HepG2 (cell line): Measurements from ENCODE around the gene IFNL2. TPM values are rescaled to one million over a fixed set of nuclear protein-coding genes. Genes with fewer than 3 reads are reported as not detected.

Experiments
- ATAC-seq: fragments of 200-7000 bp; cut with Tn5 transposase; 3 replicates; pipeline ENCODE4 v1.9.1; 2020; ENCODE audit warnings: mild to moderate bottlenecking, moderate library complexity
- BruUV-seq: library from RNA; stranded (reverse); fragments of 400-500 nt; replicated peaks from 2 replicates; lab custom pipeline; 2021; lab: Mats Ljungman, UMichigan
- CTCF ChIA-PET: fragments of 300-600 bp; formaldehyde crosslinking; extraction: SDS; loops from one replicate; lab custom pipeline; 2021; ENCODE audit warnings: low total read pairs, inconsistent platforms, low intra/inter-chr PET ratio; lab: Yijun Ruan, JAX
- POLR2A ChIA-PET: fragments of 350-600 bp; sonication (Branson Sonifier 250); formaldehyde crosslinking; loops from one replicate; lab custom pipeline; 2020; ENCODE audit warnings: antibody characterized with exemption, inconsistent platforms; lab: Yijun Ruan, JAX
- DNase-seq: peaks from one replicate; pipeline ENCODE4 v3.0.0-alpha.2; 2015; ENCODE audit warnings: low spot score
- FAIRE-seq: peaks from 3 replicates; lab custom pipeline; 2011; peaks lifted over from hg19 to GRCh38; lab: Jason Lieb, UNC
- H2AFZ ChIP-seq: one replicate; pipeline ENCODE4 v1.6.1; 2011; ENCODE audit warnings: low read length, inconsistent platforms
- H3K27ac ChIP-seq: fragments of 300-600 bp; 3 replicates; pipeline ENCODE4 v1.8.0; 2011; ENCODE audit warnings: mixed run types, mild to moderate bottlenecking, mixed read lengths, low read length, inconsistent platforms; ENCODE audit not compliant: insufficient read depth; ENCODE audit errors: extremely low read length
- H3K27me3 ChIP-seq, 2 experiments: fragments of 200-600 bp in 1 of 2; 2 replicates in 1 of 2; 3 replicates in 1 of 2; pipeline versions ENCODE4 v1.6.0 to v1.8.0; 2011; ENCODE audit warnings: low read length in 2 of 2, mild to moderate bottlenecking in 2 of 2, moderate library complexity in 2 of 2, inconsistent platforms in 1 of 2; ENCODE audit not compliant: insufficient read depth in 2 of 2, control insufficient read depth in 1 of 2
- H3K36me3 ChIP-seq, 2 experiments: fragments of 200-600 bp in 1 of 2; replicated peaks in 1 of 2; 2 replicates in 1 of 2; 3 replicates in 1 of 2; pipeline versions ENCODE4 v1.5.1 to v1.8.0; 2011; ENCODE audit warnings: low read length in 2 of 2, inconsistent platforms in 1 of 2; ENCODE audit not compliant: insufficient read depth in 2 of 2, control insufficient read depth in 1 of 2
- H3K4me1 ChIP-seq: 2 replicates; pipeline ENCODE4 v1.5.1; 2012; ENCODE audit warnings: low read length, inconsistent platforms; ENCODE audit not compliant: insufficient read depth
- H3K4me2 ChIP-seq: 2 replicates; pipeline ENCODE4 v1.6.0; 2011; ENCODE audit warnings: low read depth, low read length, inconsistent platforms
- H3K4me3 ChIP-seq, 3 experiments: fragments of 200-600 bp in 1 of 3; sonication (generic), shearing (Covaris generic) in 1 of 3; replicated peaks in 1 of 3; 2 replicates each; pipeline ENCODE4 v1.5.1; 2011 to 2016; ENCODE audit warnings: low read length in 3 of 3, inconsistent platforms in 2 of 3, low read depth in 2 of 3, mild to moderate bottlenecking in 2 of 3, control low read depth in 1 of 3, mixed read lengths in 1 of 3; ENCODE audit not compliant: insufficient read depth in 1 of 3
- H3K79me2 ChIP-seq: one replicate; pipeline ENCODE4 v1.6.1; 2011; ENCODE audit warnings: low read length, inconsistent platforms; ENCODE audit not compliant: insufficient read depth
- H3K9ac ChIP-seq: 2 replicates; pipeline ENCODE4 v1.6.0; 2011; ENCODE audit warnings: mild to moderate bottlenecking, low read depth, low read length, inconsistent platforms; ENCODE audit not compliant: insufficient read depth
- H3K9me3 ChIP-seq: 2 replicates; pipeline ENCODE4 v1.5.1; 2012; ENCODE audit warnings: mild to moderate bottlenecking, low read length
- H4K20me1 ChIP-seq: 2 replicates; pipeline ENCODE4 v1.6.0; 2011; ENCODE audit warnings: inconsistent platforms, mild to moderate bottlenecking, low read length, moderate library complexity; ENCODE audit not compliant: insufficient read depth
- CEBPB ChIP-seq: IDR thresholded peaks from 2 replicates; pipeline ENCODE4 v1.6.1; 2011; ENCODE audit warnings: low read depth, low read length, improper control_type of control experiment, borderline replicate concordance
- GFI1 ChIP-seq: sonication (generic); formaldehyde crosslinking; IDR thresholded peaks from 2 replicates; pipeline ENCODE4 v1.5.0; 2020; ENCODE audit warnings: missing genetic modification reagents, mild to moderate bottlenecking, borderline replicate concordance
- HMG20B ChIP-seq: conservative IDR thresholded peaks from 2 replicates; pipeline ENCODE4 v1.6.1; 2016; ENCODE audit warnings: missing genetic modification reagents, missing compliant biosample characterization
- HMGA1 ChIP-seq: sonication (generic); formaldehyde crosslinking; conservative IDR thresholded peaks from 2 replicates; pipeline ENCODE4 v1.4.0; 2020; ENCODE audit warnings: missing genetic modification reagents
- HOMEZ ChIP-seq: IDR thresholded peaks from 2 replicates; pipeline ENCODE4 v1.6.1; 2016; ENCODE audit warnings: low read depth
- LBX2 ChIP-seq: sonication (generic); formaldehyde crosslinking; IDR thresholded peaks from 2 replicates; pipeline ENCODE4 v1.5.0; 2020; ENCODE audit warnings: missing genetic modification reagents, mild to moderate bottlenecking, borderline replicate concordance
- NONO ChIP-seq, 2 experiments: fragments of 450-650 bp in 1 of 2; sonication (generic) in 1 of 2; formaldehyde crosslinking in 1 of 2; IDR thresholded peaks in 1 of 2; conservative IDR thresholded peaks in 1 of 2; 2 replicates each; pipeline versions ENCODE4 v1.6.1 to v1.8.0; 2017 to 2022; ENCODE audit warnings: mild to moderate bottlenecking in 1 of 2, missing genetic modification reagents in 1 of 2, moderate library complexity in 1 of 2
- NR2F6 ChIP-seq, 2 experiments: IDR thresholded peaks; 2 replicates each; pipeline ENCODE4 v1.6.1; 2016; ENCODE audit warnings: antibody characterized with exemption in 1 of 2, mild to moderate bottlenecking in 1 of 2
- PHF21A ChIP-seq: sonication (generic); formaldehyde crosslinking; IDR thresholded peaks from 2 replicates; pipeline ENCODE4 v1.5.0; 2020; ENCODE audit warnings: mild to moderate bottlenecking, missing genetic modification reagents
- RAD21 ChIP-seq: fragments of 450-650 bp; formaldehyde crosslinking; IDR thresholded peaks from 2 replicates; pipeline ENCODE4 v1.5.0; 2020; ENCODE audit warnings: mild to moderate bottlenecking
- RFX5 ChIP-seq: IDR thresholded peaks from 2 replicates; pipeline ENCODE4 v1.6.1; 2011; ENCODE audit warnings: low read depth, low read length, improper control_type of control experiment
- TEAD3 ChIP-seq: optimal IDR thresholded peaks from 2 replicates; pipeline ENCODE3; 2016; ENCODE audit warnings: borderline replicate concordance
- ZNF207 ChIP-seq: fragments of 450-650 bp; IDR thresholded peaks from 2 replicates; pipeline ENCODE4 v1.6.1; 2016; ENCODE audit warnings: antibody characterized with exemption, borderline replicate concordance
- ZNF577 ChIP-seq: sonication (generic); formaldehyde crosslinking; IDR thresholded peaks from 2 replicates; pipeline ENCODE4 v1.4.0; 2020; ENCODE audit warnings: mild to moderate bottlenecking, low read depth, missing genetic modification reagents, borderline replicate concordance
- ZNF792 ChIP-seq: IDR thresholded peaks from 2 replicates; pipeline ENCODE4 v1.6.1; 2016
- WGBS: methylation state at CpG from one replicate; pipeline ENCODE4 v1.1.6; 2017; ENCODE audit warnings: low lambda C conversion rate; 5-methylcytosine and 5-hydroxymethylcytosine counted together
- in situ Hi-C: cut with HindIII; loops from 2 replicates; pipeline ENCODE4 v1.10.0; 2017; ENCODE audit warnings: low pct_unique_long_range_greater_than_20kb; ENCODE audit not compliant: extremely low pct_ligation_motif_present
- intact Hi-C: fragments of 100-400 bp; cut with micrococcal nuclease; formaldehyde crosslinking; loops from one replicate; pipeline ENCODE4 v1.10.0; 2022; ENCODE audit not compliant: unreplicated experiment
- polyA plus RNA-seq, 8 experiments: library from polyadenylated mRNA; depleted of rRNA in 3 of 8; stranded (reverse) in 7 of 8; unstranded in 1 of 8; fragments of >200 nt; fragmentation: Illumina TruSeq in 4 of 8; extraction: Trizol in 4 of 8; gene quantifications; 2 replicates each; pipeline versions ENCODE4 v1.2.1 to v1.2.3, GENCODE V29; 2011 to 2016; ENCODE audit warnings: low read depth in 4 of 8, missing spikeins in 1 of 8, mixed read lengths in 1 of 8; ENCODE audit not compliant: insufficient read depth in 1 of 8
- total RNA-seq, 5 experiments: library from RNA; depleted of rRNA; stranded (reverse); fragments of >200 nt; fragmentation: Illumina TruSeq; extraction: Trizol; gene quantifications; 2 replicates each; pipeline ENCODE4 v1.2.3, GENCODE V29; 2016; ENCODE audit warnings: low read depth in 1 of 5

IFNL2 gene
- total and polyA plus RNA-seq, 2 of the 13 experiments (the other 11 are each of a cell fraction or from before 2014, with no cell fraction given) = not detected

- Histone ChIP-seq H3K9ac (no peak overlapping the region), H3K9me3 (no peaks in the 10 kb centered on the region), H3K36me3 (no peaks in the 10 kb centered on the region), H3K4me1 (peaks cover 25% of the 10 kb centered on the region), H3K4me2 (no peak overlapping the region), H4K20me1 (no peaks in the 10 kb centered on the region), H3K27me3 (peaks cover 0 to 5% of the 10 kb centered on the region in 2 experiments; a peak in 3 of 5 replicates), H2AFZ (no peak overlapping the region), H3K79me2 (no peaks in the 10 kb centered on the region), H3K4me3 (no peak overlapping the region), H3K27ac (no peak overlapping the region)
- ChIA-PET POLR2A (no interaction called here), CTCF (no interaction called here)
- in situ Hi-C loops (no loop called here), intact Hi-C loops (no loop called here)
- 50% methylated on average over 3 of the region's 3 CpGs for WGBS
- no TSS peak for BruUV-seq
- DNase-seq (no peak), FAIRE-seq (no peak), ATAC-seq (no peak)
- TF ChIP-seq ZNF577 (CRISPR knock-in tag) (no peak), HMGA1 (no peak)
Measured at GRCh38 chr19:39301562-39301961, 33.4 kb downstream of the IFNL2 start.

- TF ChIP-seq GFI1 (CRISPR knock-in tag) (peak; percentile 96), ZNF207 (no peak), NR2F6 (IDR thresholded peaks at IDR 0.05) (peak; percentile 33; the same call in 1 of the 2 replicates), NR2F6 (CRISPR knock-in tag; IDR thresholded peaks at IDR 0.05) (no peak), TEAD3 (CRISPR knock-in tag) (peak; percentile 65), RAD21 (no peak), NONO (IDR thresholded peaks at IDR 0.05) (no peak), NONO (CRISPR knock-in tag; conservative IDR thresholded peaks at IDR 0.05) (no peak), HMG20B (CRISPR knock-in tag) (0 out of 2 replicates have a peak, but pooled peaks have one; percentile 39), LBX2 (CRISPR knock-in tag) (no peak), ZNF792 (CRISPR knock-in tag) (no peak), HOMEZ (CRISPR knock-in tag) (no peak), CEBPB (peak; percentile 39; the same call in 1 of the 2 replicates), RFX5 (peak; percentile 79; the same call in 1 of the 2 replicates), PHF21A (CRISPR knock-in tag) (peak; percentile 62)
- Histone ChIP-seq H3K4me1 (peaks cover 29% of the 10 kb centered on the region), H3K36me3 (no peaks in the 10 kb centered on the region), H3K27me3 (peaks cover 0 to 4% of the 10 kb centered on the region in 2 experiments; a peak in 2 of 5 replicates), H2AFZ (no peak overlapping the region), H3K9me3 (no peaks in the 10 kb centered on the region), H3K27ac (no peak overlapping the region), H3K4me2 (no peak overlapping the region), H3K79me2 (no peaks in the 10 kb centered on the region), H3K9ac (no peak overlapping the region), H4K20me1 (no peaks in the 10 kb centered on the region), H3K4me3 (no peak overlapping the region)
- intact Hi-C loops = no loop called here
- no TSS peak for BruUV-seq
- DNase-seq (peak; percentile 82), ATAC-seq (peak; percentile 72), FAIRE-seq (peak; percentile 66)
- 11% methylated on average over 10 of the region's 10 CpGs for WGBS
- in situ Hi-C loops = no loop called here
- ChIA-PET CTCF (no interaction called here), POLR2A (no interaction called here)
Measured at GRCh38 chr19:39303373-39304184, 35.4 kb downstream of the IFNL2 start.
